ENCODE results near the gene DNAJA2.

Gene DNAJA2

DNA sequence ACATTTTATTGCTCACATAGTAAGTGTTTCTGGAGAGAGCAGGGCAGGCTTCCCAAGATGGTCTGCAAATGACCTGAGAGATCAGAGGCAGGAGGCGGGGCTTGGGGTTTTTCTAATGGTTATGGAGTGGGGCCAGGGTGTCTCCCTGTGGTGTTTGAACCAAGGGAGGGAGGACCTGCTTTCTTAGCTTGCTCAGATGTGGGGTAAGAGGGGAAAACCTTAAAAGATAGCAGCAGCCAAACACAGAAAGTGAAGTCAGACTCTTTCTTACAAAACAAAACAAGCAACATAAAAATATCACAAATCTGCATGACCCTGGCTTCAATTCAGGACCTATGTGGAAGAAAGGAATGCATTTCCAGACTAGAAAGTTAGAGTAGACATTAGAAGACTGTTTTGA lies 22.9 kb upstream of the DNAJA2 start:
- DNase-seq (ENCODE audit: low read depth): no peak
- TF ChIP-seq, protein P1, sequence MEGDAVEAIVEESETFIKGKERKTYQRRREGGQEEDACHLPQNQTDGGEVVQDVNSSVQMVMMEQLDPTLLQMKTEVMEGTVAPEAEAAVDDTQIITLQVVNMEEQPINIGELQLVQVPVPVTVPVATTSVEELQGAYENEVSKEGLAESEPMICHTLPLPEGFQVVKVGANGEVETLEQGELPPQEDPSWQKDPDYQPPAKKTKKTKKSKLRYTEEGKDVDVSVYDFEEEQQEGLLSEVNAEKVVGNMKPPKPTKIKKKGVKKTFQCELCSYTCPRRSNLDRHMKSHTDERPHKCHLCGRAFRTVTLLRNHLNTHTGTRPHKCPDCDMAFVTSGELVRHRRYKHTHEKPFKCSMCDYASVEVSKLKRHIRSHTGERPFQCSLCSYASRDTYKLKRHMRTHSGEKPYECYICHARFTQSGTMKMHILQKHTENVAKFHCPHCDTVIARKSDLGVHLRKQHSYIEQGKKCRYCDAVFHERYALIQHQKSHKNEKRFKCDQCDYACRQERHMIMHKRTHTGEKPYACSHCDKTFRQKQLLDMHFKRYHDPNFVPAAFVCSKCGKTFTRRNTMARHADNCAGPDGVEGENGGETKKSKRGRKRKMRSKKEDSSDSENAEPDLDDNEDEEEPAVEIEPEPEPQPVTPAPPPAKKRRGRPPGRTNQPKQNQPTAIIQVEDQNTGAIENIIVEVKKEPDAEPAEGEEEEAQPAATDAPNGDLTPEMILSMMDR (IDR thresholded peaks at IDR 0.05; ENCODE audit: low read depth, low read length, missing control alignments): no peak
- no peak overlapping the region for H3K4me3 ChIP-seq (ENCODE audit: low read depth, low read length)

DNA sequence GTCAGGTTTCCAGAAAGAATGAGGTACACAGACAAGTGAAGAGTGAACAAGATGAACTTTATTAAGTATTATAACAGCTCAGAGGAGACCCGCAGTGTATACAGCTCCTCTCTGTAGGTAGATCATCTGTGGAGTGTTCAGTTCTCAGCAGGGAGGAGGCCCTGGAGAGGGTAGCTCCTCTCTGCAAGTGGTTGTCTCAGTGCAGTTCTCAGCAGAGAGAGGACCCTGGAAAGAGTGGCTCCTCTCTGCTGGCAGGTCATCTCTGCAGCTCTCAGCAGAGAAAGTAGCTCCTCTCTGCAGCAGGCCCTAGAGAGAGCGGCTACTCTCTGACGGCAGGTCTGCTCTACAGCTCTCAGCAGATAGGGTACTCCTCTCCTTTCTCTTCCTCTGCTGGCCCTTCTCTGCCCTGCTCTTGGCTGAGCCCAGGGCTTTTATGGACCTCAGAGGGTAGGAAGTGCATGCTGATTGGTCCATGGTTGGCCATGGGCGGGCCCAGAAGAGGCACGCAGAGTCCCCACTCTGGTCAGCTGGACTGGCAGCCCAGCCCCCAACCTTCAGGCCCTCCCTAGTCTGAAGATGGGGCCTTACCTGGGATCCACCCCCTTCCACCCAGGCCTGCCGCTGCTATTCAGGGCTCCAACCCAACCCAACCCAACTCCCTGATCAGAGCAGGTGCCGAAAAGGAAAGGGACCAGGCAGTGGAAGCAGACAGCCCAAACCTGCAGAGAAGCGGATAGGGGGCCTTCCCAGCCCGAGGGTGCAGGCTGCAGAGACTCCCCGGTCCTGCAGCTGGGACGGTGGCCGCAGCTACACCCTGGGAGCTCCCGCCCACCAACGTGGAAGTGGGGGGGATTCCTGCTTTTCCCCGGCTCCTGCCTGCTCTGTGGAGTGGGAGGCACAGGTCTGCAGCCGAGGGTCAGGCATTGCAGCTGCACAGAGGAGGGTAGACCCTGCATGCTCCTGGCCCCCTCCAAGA lies 18.5 kb upstream of the DNAJA2 start:
- TF ChIP-seq, protein P1 (IDR thresholded peaks at IDR 0.05; ENCODE audit: low read depth, low read length, missing control alignments): no peak
- no peak overlapping the region for H3K4me3 ChIP-seq (ENCODE audit: low read depth, low read length)
- DNase-seq (ENCODE audit: low read depth): no peak

DNA sequence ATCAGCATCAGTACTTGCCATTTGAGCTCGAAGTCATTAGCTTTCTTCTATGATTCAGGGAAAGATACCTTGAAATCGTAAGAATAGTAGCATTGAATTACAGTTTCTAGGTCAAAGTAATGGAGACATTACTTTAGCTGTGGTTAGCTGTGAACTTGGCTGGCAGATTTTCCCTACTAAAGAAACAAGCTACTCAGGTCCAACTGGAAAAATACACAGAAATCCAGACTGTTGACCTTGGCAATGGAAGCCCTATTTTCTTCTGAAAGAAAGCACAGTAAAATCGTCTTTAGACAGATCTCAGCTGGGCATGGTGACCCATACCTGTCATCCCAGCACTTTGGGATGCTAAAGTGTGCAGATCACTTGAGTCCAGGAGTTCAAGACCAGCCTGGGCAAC lies 13.4 kb upstream of the DNAJA2 start:
- H3K4me3 ChIP-seq (ENCODE audit: low read depth, low read length): no peak overlapping the region
- no peak for DNase-seq (ENCODE audit: low read depth)
- TF ChIP-seq, protein P1 (IDR thresholded peaks at IDR 0.05; ENCODE audit: low read depth, low read length, missing control alignments): no peak

DNA sequence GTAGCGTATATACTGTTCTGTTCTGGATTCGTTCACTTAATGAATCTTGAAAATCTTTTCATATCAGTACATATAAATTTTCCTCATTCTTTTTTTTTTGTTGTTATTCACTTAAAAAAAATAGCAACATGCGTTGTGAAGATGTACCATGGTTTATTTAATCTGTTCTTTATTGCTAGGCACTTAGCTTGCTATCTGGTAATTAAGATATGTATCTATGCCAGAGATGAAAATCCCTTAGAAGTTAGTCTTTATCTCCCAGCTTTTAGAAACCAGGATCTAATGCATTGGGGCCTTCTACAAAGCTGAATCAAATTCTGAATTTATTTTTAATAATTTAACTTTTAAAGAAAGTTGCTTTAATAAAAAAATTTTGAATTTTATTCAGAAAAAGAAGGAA lies 13.0 kb upstream of the DNAJA2 start:
- DNase-seq (ENCODE audit: low read depth): no peak
- TF ChIP-seq, protein P1 (IDR thresholded peaks at IDR 0.05; ENCODE audit: low read depth, low read length, missing control alignments): no peak
- no peak overlapping the region for H3K4me3 ChIP-seq (ENCODE audit: low read depth, low read length)

DNA sequence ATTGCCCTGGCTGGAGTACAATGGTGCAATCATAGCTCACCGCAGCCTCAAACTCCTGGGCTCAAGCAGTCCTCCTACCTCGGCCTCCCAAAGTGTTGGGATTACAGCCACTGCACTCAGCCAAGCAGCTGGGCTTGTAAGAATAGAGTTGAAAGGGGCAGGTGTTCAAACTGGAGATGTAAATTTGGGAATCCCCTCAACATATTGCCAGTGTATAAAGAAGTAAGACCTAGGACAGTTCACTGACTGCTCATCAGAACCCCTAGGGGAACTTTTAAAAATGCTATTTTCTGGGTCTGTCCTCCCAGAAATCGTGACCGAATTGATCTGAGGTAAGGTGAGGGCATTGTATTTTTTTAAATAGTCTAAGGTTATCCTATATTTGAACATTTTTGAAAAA lies 8.9 kb upstream of the DNAJA2 start:
- no peak overlapping the region for H3K4me3 ChIP-seq (ENCODE audit: low read depth, low read length)
- TF ChIP-seq, protein P1 (IDR thresholded peaks at IDR 0.05; ENCODE audit: low read depth, low read length, missing control alignments): no peak
- DNase-seq (ENCODE audit: low read depth): no peak

DNA sequence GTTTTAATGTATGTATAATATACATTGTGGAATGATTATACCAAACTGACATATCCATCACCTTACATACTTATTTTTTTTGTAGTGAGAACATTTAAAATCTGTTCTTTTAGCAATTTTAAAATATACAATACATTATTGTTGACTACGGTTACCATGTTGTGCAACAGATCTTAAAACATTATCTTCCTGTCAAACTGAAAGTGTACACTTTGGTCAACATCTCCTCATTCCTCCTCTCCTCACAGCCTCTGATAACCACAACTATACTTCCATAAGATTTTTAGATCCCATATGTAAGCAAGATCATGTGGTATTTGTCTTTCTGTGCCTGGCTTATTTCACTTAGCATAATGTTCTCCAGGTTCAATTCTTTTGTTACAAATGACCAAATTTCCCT lies 7.5 kb upstream of the DNAJA2 start:
- DNase-seq (ENCODE audit: low read depth): no peak
- TF ChIP-seq, protein P1 (IDR thresholded peaks at IDR 0.05; ENCODE audit: low read depth, low read length, missing control alignments): no peak

More for the DNA sequence above, 7.5 kb upstream of the DNAJA2 start:
- H3K4me3 ChIP-seq (ENCODE audit: low read depth, low read length): no peak overlapping the region
